Muscle layer of colon (tissue), 2 donors: ENCODE measurements around the gene ARMC12.

Source experiments
- H3K27ac ChIP-seq: one replicate; pipeline ENCODE4 v1.7.0; 2013; ENCODE audit warnings: low read depth, mild to moderate bottlenecking, low read length, moderate library complexity
- H3K27me3 ChIP-seq, 2 donors: one replicate each; pipeline ENCODE4 v1.7.0; 2013; ENCODE audit warnings: low read length in 2 of 2, mild to moderate bottlenecking in 2 of 2; ENCODE audit not compliant: insufficient read depth in 2 of 2, control insufficient read depth in 1 of 2
- H3K36me3 ChIP-seq: one replicate; pipeline ENCODE4 v1.7.0; 2013; ENCODE audit warnings: mild to moderate bottlenecking, low read length; ENCODE audit not compliant: insufficient read depth
- H3K4me1 ChIP-seq: one replicate; pipeline ENCODE4 v1.7.0; 2013; ENCODE audit warnings: mild to moderate bottlenecking, low read length; ENCODE audit not compliant: insufficient read depth
- H3K4me3 ChIP-seq, 2 donors: one replicate each; pipeline ENCODE4 v1.7.0; 2013; ENCODE audit warnings: low read length in 2 of 2, low read depth in 1 of 2, mild to moderate bottlenecking in 1 of 2, moderate library complexity in 1 of 2
- H3K9ac ChIP-seq: one replicate; pipeline ENCODE4 v1.7.0; 2013; ENCODE audit warnings: low read length
- H3K9me3 ChIP-seq: one replicate; pipeline ENCODE4 v1.7.0; 2013; ENCODE audit warnings: mild to moderate bottlenecking, low read length
- donor health status: abdominal sarcoma.
- donor health status: Adenocarcinoma of cecum.

Gene ARMC12

GRCh38 chr6:35797837-35798526, 61.1 kb downstream of the ARMC12 start:
- no peaks in the 10 kb centered on the region for H3K4me1 ChIP-seq
- no peak overlapping the region for H3K27ac ChIP-seq
- no peak overlapping the region for H3K4me3 ChIP-seq
- no peak overlapping the region for H3K9ac ChIP-seq
- no peaks in the 10 kb centered on the region for H3K36me3 ChIP-seq
- no peaks in the 10 kb centered on the region for H3K9me3 ChIP-seq
- H3K27me3 ChIP-seq, result no peaks in the 10 kb centered on the region
